ENCODE measurements around the gene KEAP1.

KEAP1 gene

GRCh38 chr19:10521461-10522171 is 18.5 kb upstream of the KEAP1 start:
- DNase-seq = no peak

GRCh38 chr19:10520652-10521318 is 17.6 kb upstream of the KEAP1 start:
- DNase-seq = peak; percentile 41

DNA sequence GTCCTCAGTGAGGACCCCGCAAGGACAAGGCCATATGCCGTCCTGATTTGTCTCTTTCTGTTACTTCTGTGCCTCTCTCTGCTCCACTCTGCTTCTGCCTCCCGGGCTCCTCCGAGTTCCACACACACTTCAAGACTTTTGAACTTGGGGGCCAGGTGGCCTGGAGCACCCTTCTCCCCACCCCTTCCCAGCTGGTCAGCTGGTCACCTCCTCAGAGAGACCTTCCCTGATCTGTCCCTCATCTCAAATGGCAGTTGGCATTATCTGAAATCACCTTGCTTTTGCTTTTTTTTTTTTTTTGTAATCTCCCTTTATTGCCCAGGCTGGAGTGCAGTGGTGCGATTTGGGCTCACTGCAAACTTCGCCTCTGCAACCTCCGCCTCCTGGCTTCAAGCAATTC is 16.3 kb upstream of the KEAP1 start:
- DNase-seq = no peak

DNA sequence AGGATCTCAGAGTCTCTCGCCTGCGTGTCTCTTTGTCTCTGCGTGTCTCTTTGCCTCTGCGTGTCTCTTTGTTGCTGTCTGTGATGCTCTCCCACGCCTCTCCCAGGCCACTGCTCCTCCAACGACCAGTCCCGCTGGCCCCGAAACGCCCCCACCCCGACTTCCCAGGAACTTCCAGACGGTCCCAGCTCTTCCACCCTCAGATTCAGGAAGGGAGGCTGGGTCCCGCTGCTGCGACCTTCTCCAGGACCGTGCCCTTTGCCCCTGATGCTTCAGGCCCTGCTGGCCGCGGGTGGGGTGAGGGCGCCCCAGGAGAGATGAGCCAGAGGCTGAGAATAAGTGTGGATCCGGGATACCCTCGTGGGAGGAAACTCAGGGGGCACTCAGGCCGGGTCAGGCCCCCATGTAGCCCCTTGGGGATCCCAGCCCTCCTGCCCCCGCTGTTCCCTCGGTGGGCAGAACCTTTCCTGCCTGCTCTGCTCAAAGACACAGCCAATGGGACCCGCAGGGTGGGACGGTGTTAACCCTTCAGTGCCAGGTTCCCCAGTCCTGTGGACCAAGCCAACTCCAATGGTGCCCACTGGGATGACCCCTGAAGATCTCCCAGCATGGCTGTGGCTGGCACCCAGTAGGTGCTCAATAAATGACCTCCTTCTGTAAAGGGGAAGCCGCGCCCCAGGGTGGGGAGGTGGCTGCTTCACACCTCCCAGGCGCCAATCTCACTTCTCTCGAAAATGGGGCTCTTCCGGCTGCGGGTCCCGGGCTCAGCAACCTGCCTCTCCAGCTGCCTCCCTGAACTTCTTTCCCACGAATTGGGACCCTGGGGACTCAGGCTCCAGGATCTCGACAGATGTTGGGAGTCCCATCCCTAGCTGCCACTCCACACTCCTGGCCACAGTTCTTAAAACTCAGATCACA is 15.5 kb upstream of the KEAP1 start:
- peak; percentile 24 for DNase-seq

GRCh38 chr19:10517760-10518443 is 14.7 kb upstream of the KEAP1 start:
- peak; percentile 72 for DNase-seq

DNA sequence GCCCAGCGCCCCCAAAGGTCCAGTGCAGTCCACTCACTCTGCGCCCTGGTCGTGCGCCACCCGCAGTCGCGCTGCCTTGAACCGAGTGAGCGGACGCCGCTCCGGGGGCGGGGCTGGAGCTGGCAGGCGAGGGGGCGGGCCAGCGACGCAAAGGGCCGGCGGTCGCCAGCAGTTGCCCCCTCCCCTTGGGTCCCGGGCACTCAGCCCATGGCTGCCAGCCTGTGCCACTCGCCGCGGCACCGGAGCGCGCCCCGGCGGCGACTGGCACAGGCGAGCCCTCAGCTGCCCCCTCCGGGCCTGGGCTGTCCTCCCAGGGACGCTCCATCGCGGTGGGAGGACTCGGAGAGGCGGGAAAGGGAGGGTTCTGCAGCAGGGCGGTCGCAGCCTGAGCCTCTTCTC is 14.2 kb upstream of the KEAP1 start, which contains the start of gene S1PR5:
S1PR5 (minus strand) TSS at position 87 of the 399 bp plus-strand sequence. CDS start 2,436 bp downstream, outside the sequence.
- DNase-seq = peak; percentile 78

DNA sequence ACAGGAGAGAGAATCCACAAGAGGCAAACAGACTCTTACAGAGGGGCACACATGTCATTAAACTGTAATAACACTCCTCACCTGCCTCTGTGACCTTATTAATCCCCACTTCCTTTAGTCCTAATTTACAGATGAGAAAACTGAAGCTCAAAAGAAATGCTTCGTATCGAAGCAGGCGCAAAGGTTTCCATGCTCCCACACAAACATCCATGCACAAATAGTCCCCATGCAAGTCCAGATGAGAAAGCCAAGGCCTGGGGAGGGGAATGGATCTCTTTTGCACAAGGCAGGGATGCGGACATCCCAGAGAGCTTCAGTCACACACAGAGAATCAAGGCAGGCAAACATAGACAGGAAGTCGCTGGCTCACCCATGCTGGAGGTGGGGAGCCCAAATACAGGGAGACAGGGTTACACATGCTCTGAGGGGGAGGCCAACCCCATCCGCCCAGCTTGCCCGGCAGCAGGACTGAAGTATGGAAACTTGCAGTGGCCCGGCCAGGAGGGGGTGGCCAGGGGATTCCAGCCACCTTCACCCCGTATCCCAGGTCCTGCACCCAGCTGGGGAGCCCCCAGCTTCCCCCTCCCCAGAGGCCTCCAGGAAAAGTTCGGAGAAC is 13.6 kb upstream of the KEAP1 start:
- DNase-seq = peak; percentile 57

DNA sequence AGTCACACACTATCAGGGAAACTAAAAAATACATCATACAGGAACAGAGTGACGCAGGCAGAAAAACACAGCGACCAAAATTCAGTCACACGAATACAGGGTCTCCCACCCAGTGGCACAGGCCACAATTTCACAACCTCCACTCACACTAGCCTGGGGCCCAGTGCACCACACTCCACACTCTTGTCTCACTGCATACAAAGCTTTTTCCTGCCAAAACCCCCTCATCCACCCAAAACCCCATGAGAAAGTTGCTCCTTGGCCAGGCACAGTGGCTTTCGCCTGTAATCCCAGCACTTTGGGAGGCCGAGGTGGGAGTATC is 12.9 kb upstream of the KEAP1 start:
- DNase-seq = no peak

GRCh38 chr19:10514211-10515145 is 11.3 kb upstream of the KEAP1 start:
- no peak for DNase-seq

DNA sequence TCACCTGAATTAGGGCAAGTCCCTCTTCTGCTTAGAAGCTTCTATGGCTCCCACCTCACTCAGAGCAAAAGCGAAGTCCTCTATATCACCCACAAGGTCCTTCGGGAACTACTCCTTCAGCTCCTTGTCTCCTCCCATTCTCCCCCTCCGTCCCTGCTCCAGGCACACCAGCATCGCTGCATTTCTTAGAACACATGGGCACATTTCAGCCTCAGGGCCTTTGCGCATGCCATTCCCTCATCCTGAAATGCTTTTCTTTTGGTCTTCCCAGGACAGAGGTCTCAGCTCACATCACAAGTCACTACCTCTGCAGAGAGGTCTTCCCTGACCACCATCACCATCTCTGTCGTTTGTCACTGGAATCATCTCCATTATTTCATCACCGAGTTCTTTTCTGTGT is 10.1 kb upstream of the KEAP1 start:
- DNase-seq = no peak

DNA sequence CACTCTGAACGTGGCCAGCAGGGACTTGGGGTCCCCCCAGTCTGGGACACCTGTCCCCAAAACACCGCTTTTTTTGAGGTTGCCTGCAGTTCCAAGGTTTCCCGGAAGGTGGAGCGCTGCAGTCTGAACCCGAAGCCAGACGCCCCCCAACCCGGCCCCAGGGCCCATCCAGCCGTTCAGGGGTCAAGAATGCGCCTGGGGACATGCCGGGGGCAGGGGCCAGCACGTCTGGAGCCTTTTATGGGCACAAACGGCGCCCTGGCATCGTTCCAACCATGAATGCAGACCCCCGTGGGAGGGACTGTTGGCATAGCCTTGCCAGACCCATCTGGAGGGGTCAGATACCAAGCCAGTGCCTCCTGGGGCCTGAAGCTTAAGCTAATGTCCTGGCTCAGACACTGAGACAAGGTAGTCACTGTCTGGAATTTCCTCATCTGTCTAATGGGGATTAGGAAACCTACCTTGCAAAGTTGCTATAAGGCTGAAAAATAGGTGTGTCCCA is 7.2 kb upstream of the KEAP1 start:
- DNase-seq = peak; percentile 96

DNA sequence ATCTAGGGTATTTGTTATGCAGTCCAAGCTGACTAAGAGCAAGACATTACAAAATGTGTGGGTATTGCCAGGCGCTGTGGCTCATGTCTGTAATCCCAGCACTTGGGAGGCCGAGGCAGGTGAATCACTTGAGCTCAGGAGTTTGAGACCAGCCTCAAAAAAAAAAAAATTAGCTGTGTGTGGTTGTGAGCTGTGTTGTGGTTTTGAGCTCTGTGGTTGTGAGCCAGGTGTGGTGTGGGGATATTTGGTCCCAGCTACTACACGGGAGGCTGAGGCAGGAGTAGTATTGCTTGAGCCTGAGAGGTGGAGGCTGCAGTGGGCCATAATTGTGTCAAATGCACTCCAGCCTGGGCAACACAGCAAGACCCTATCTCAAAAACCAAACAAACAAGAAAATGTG is 5.6 kb upstream of the KEAP1 start:
- no peak for DNase-seq

- DNase-seq = no peak
These were observed 4.9 kb upstream of the KEAP1 start for GRCh38 chr19:10508036-10508435.

- DNase-seq = peak; percentile 82
These were observed 2.5 kb upstream of the KEAP1 start for GRCh38 chr19:10505583-10506229.

DNA sequence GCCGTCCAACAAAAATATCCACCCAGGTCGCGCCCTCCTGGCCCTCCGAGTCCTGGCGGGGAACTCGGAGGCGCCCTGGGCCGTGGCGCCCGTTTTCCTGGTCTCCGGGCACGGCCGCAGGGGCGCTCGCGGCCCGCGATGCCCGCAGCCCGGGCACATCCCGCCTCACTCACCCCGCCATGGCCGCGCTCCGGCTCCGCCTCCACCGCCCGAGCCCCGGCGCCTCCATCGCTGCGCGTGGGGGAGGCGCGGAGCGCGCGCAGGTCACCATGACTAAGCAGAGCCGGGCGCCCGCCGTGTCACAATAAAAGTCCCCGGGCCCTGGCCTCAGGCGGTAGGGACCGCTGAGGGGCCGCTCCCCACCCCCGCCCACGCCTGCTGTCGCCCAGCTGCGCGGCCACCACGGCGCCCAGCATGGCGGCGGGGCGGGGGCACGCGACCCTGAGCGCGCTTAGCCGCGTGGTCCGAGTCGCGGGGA is 593 bp downstream of the KEAP1 start:
- DNase-seq = peak; percentile 98

GRCh38 chr19:10501971-10502523 is 1.1 kb downstream of the KEAP1 start:
- peak; percentile 89 for DNase-seq

DNA sequence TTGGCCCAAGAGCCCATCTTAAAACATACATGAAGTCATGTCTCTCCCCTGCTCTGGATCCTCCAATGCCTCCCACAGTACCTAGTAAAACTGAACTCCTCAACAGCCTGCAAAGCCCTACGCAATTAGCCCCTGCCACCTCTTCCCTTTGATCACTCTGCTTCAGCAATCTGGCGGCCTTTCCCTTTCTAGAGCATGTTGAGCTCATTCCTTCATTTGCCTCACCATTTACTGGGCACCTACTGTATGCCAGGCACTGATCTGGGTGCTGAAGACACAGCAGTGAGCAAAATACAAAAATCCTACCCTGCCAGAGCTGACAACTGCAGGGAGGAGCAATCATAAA is 2.9 kb downstream of the KEAP1 start:
- DNase-seq = no peak

DNA sequence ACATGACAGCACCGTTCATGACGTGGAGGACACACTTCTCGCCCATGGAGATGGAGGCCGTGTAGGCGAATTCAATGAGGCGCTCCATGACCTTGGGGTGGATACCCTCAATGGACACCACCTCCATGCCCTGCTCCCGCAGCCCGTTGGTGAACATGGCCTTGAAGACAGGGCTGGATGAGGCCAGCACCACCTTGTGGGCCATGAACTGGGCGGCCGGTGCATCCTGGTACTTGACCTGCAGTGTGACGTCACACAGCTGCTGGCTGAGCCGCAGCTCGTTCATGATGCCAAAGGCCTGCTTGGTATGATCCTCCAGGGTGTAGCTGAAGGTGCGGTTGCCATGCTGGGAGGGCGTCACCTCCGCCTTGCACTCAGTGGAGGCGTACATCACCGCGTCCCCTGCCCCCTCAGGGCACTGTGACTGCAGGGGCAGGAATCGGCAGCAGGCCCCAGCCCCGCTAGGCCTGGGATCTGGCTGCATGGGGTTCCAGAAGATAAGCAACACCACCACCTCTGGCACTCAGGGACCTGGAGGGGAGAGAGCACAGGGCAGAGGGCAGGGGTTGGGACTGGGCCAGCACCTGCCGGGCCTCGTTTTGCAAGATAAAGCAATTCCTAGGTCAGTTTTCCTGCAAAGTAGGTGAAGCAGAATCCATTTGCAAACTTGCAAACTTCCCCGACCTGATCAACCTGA is 3.5 kb downstream of the KEAP1 start:
- no peak for DNase-seq

- DNase-seq = no peak
These were observed 5.8 kb downstream of the KEAP1 start for GRCh38 chr19:10497371-10497770.
